SK-N-SH (cell line): ENCODE measurements around the gene SEC24D. TPM values are rescaled to one million over a fixed set of nuclear protein-coding genes. Genes with fewer than 3 reads are reported as not detected.

Source experiments
- CTCF ChIA-PET: fragments of 300-600, 350-600 bp; formaldehyde crosslinking; extraction: SDS; loops from one replicate; lab custom pipeline; 2021; lab: Yijun Ruan, JAX
- POLR2A ChIA-PET: fragments of 350-600 bp; sonication (Branson Sonifier 250); formaldehyde crosslinking; extraction: SDS; loops from one replicate; lab custom pipeline; 2020; ENCODE audit warnings: antibody characterized with exemption, inconsistent platforms; lab: Yijun Ruan, JAX
- DNase-seq: peaks from one replicate; pipeline ENCODE4 v3.0.0; 2012
- H2AFZ ChIP-seq: fragments of 200-600 bp; sonication (generic); 2 replicates; pipeline ENCODE4 v1.8.1; 2016; ENCODE audit warnings: antibody characterized with exemption, mild to moderate bottlenecking, low read depth
- H3F3A ChIP-seq: fragments of 200-600 bp; sonication (generic); replicated peaks from 2 replicates; pipeline ENCODE3; 2016; ENCODE audit warnings: antibody characterized with exemption, mild to moderate bottlenecking; ENCODE audit not compliant: insufficient read depth
- H3K27ac ChIP-seq, 2 experiments: fragments of 200-500 bp in 1 of 2; fragments of 200-600 bp in 1 of 2; sonication (Bioruptor generic) in 1 of 2; sonication (generic), shearing (Covaris generic) in 1 of 2; 2 replicates each; pipeline versions ENCODE4 v1.5.1 to v1.6.1; 2014 to 2016; ENCODE audit warnings: low read depth in 2 of 2, inconsistent platforms in 1 of 2, low read length in 1 of 2, mild to moderate bottlenecking in 1 of 2, mixed read lengths in 1 of 2
- H3K27me3 ChIP-seq: fragments of 200-600 bp; sonication (generic), shearing (Covaris generic); 2 replicates; pipeline ENCODE4 v1.6.1; 2016; ENCODE audit warnings: mixed run types; ENCODE audit not compliant: insufficient read depth
- H3K36me3 ChIP-seq, 2 experiments: fragments of 200-500 bp in 1 of 2; fragments of 200-600 bp in 1 of 2; sonication (Bioruptor generic) in 1 of 2; sonication (generic) in 1 of 2; replicated peaks in 1 of 2; 2 replicates each; pipeline versions ENCODE3 to v1.5.1; 2014 to 2016; ENCODE audit warnings: low read length in 1 of 2, mild to moderate bottlenecking in 1 of 2; ENCODE audit not compliant: insufficient read depth in 2 of 2, control insufficient read depth in 1 of 2
- H3K4me1 ChIP-seq, 2 experiments: fragments of 200-500 bp in 1 of 2; fragments of 200-600 bp in 1 of 2; sonication (Bioruptor generic) in 1 of 2; sonication (generic), shearing (Covaris generic) in 1 of 2; 2 replicates each; pipeline versions ENCODE4 v1.5.1 to v1.6.1; 2014 to 2016; ENCODE audit warnings: low read depth in 1 of 2, low read length in 1 of 2, mixed run types in 1 of 2; ENCODE audit not compliant: insufficient read depth in 2 of 2, control insufficient read depth in 1 of 2
- H3K4me2 ChIP-seq: fragments of 200-600 bp; sonication (generic), shearing (Covaris generic); 2 replicates; pipeline ENCODE4 v1.6.1; 2017; ENCODE audit warnings: mixed run types
- H3K4me3 ChIP-seq, 2 experiments: fragments of 200-500 bp in 1 of 2; fragments of 200-600 bp in 1 of 2; sonication (Bioruptor generic) in 1 of 2; sonication (generic), shearing (Covaris generic) in 1 of 2; 2 replicates each; pipeline versions ENCODE4 v1.5.1 to v1.8.1; 2014 to 2016; ENCODE audit warnings: low read depth in 2 of 2, inconsistent platforms in 1 of 2, low read length in 1 of 2, mild to moderate bottlenecking in 1 of 2, mixed read lengths in 1 of 2, moderate library complexity in 1 of 2
- H3K79me2 ChIP-seq: fragments of 200-600 bp; sonication (generic); 2 replicates; pipeline ENCODE4 v1.8.1; 2017; ENCODE audit warnings: mild to moderate bottlenecking; ENCODE audit not compliant: insufficient read depth
- H3K9ac ChIP-seq: fragments of 200-600 bp; sonication (generic); 2 replicates; pipeline ENCODE4 v1.6.1; 2017; ENCODE audit warnings: mixed run types
- H3K9me2 ChIP-seq: fragments of 200-600 bp; sonication (generic); 2 replicates; pipeline ENCODE4 v1.6.1; 2017; ENCODE audit warnings: mixed run types
- H3K9me3 ChIP-seq: fragments of 200-600 bp; sonication (generic); 2 replicates; pipeline ENCODE4 v1.6.1; 2017; ENCODE audit warnings: mixed run types, mild to moderate bottlenecking, moderate library complexity
- H4K20me1 ChIP-seq: fragments of 200-600 bp; sonication (generic); 2 replicates; pipeline ENCODE4 v1.6.1; 2017; ENCODE audit warnings: mild to moderate bottlenecking, mixed run types; ENCODE audit not compliant: insufficient read depth
- FOXJ3 ChIP-seq: sonication (generic); formaldehyde crosslinking; IDR thresholded peaks from 2 replicates; pipeline ENCODE4 v1.5.1; 2020; ENCODE audit warnings: mild to moderate bottlenecking, missing genetic modification reagents
- GABPA ChIP-seq: IDR thresholded peaks from 2 replicates; pipeline ENCODE4 v1.4.0; 2012; ENCODE audit warnings: low read depth, mild to moderate bottlenecking
- MAX ChIP-seq: IDR thresholded peaks from 2 replicates; pipeline ENCODE4 v1.4.0; 2012; ENCODE audit warnings: low read depth
- NRF1 ChIP-seq: IDR thresholded peaks from 2 replicates; pipeline ENCODE4 v1.6.1; 2012; ENCODE audit warnings: low read depth, mild to moderate bottlenecking, low read length
- RCOR1 ChIP-seq: fragments of 150-350 bp; IDR thresholded peaks from 2 replicates; pipeline ENCODE4 v1.6.1; 2017; ENCODE audit warnings: antibody characterized with exemption, low read length
- TAF1 ChIP-seq: IDR thresholded peaks from 2 replicates; pipeline ENCODE4 v1.6.1; 2012; ENCODE audit warnings: low read depth, mild to moderate bottlenecking, low read length, moderate library complexity, borderline replicate concordance
- TEAD4 ChIP-seq: IDR thresholded peaks from 2 replicates; pipeline ENCODE4 v1.4.0; 2012; ENCODE audit warnings: mild to moderate bottlenecking, borderline replicate concordance; ENCODE audit not compliant: insufficient read depth
- USF2 ChIP-seq: fragments of 150-350 bp; IDR thresholded peaks from 2 replicates; pipeline ENCODE4 v1.6.1; 2017; ENCODE audit warnings: antibody characterized with exemption, low read length, low read depth, borderline replicate concordance
- ZBTB33 ChIP-seq: IDR thresholded peaks from 2 replicates; pipeline ENCODE4 v1.4.0; 2012; ENCODE audit warnings: low read depth, borderline replicate concordance
- WGBS: methylation state at CpG from one replicate; pipeline ENCODE4 v1.1.6; 2017; ENCODE audit warnings: low lambda C conversion rate; 5-methylcytosine and 5-hydroxymethylcytosine counted together
- polyA plus RNA-seq, 3 experiments: library from polyadenylated mRNA; depleted of rRNA; stranded (reverse); fragments of >200 nt; gene quantifications; 2 replicates each; pipeline ENCODE4 v1.2.3, GENCODE V29; 2012
- TF ChIP-seq, protein P1 (sequence below): IDR thresholded peaks from 2 replicates; pipeline ENCODE4 v1.6.1; 2012; ENCODE audit warnings: mild to moderate bottlenecking, low read depth, low read length, moderate library complexity
- TF ChIP-seq, protein P2 (sequence below): fragments of 150-350 bp; IDR thresholded peaks from 2 replicates; pipeline ENCODE4 v1.6.1; 2016; ENCODE audit warnings: mild to moderate bottlenecking, low read depth, low read length

Gene SEC24D
- polyA plus RNA-seq, 1 of the 3 experiments (the other 2 are of a cell fraction) = 32.2 TPM

DNA sequence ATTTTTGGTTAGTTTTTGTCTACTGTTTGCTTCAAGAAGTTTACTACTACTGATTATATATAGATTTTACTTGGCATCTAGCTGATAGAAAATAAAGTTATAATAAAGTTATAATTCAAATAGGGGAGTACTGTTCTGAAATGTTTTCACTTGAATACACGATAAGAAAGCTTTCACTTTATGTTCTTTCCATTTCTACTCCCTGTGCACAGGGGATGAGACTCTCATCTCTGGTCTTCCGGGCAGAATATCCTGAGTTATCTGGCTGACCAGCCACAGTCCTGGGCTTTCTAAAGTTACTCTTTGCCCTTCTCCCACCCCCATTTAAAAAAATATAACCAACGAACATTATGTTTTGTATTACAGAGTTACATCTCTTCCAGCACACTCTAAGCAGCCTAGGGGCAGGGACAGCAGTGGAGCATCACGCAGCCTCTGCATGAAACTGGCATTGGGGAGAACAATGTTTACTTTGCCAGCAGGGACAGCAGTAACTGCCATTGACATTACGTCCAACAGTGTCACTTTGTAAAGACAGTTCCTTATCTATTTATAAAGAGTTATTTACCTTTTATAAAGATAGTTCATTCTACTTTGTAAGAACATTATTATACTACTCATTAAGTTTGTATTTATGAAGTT lies 86.5 kb downstream of the SEC24D start:
- WGBS = 81% methylated on average over 5 of the region's 5 CpGs
- H3K27me3 ChIP-seq = no peaks in the 10 kb centered on the region
- H3K4me2 ChIP-seq = no peak overlapping the region
- no peaks in the 10 kb centered on the region for H4K20me1 ChIP-seq
- H3K4me3 ChIP-seq = no peak overlapping the region; a peak in 1 of 4 replicates
- no peak for TF ChIP-seq TAF1
- TF ChIP-seq USF2 = no peak
- TF ChIP-seq NRF1 = no peak
- TF ChIP-seq GABPA = no peak
- TF ChIP-seq, protein P1, sequence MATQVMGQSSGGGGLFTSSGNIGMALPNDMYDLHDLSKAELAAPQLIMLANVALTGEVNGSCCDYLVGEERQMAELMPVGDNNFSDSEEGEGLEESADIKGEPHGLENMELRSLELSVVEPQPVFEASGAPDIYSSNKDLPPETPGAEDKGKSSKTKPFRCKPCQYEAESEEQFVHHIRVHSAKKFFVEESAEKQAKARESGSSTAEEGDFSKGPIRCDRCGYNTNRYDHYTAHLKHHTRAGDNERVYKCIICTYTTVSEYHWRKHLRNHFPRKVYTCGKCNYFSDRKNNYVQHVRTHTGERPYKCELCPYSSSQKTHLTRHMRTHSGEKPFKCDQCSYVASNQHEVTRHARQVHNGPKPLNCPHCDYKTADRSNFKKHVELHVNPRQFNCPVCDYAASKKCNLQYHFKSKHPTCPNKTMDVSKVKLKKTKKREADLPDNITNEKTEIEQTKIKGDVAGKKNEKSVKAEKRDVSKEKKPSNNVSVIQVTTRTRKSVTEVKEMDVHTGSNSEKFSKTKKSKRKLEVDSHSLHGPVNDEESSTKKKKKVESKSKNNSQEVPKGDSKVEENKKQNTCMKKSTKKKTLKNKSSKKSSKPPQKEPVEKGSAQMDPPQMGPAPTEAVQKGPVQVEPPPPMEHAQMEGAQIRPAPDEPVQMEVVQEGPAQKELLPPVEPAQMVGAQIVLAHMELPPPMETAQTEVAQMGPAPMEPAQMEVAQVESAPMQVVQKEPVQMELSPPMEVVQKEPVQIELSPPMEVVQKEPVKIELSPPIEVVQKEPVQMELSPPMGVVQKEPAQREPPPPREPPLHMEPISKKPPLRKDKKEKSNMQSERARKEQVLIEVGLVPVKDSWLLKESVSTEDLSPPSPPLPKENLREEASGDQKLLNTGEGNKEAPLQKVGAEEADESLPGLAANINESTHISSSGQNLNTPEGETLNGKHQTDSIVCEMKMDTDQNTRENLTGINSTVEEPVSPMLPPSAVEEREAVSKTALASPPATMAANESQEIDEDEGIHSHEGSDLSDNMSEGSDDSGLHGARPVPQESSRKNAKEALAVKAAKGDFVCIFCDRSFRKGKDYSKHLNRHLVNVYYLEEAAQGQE = no peak
- no peak for TF ChIP-seq ZBTB33
- 0 out of 2 replicates have a peak, but pooled peaks have one; percentile 24 for TF ChIP-seq FOXJ3 (CRISPR knock-in tag)
- TF ChIP-seq, protein P2, sequence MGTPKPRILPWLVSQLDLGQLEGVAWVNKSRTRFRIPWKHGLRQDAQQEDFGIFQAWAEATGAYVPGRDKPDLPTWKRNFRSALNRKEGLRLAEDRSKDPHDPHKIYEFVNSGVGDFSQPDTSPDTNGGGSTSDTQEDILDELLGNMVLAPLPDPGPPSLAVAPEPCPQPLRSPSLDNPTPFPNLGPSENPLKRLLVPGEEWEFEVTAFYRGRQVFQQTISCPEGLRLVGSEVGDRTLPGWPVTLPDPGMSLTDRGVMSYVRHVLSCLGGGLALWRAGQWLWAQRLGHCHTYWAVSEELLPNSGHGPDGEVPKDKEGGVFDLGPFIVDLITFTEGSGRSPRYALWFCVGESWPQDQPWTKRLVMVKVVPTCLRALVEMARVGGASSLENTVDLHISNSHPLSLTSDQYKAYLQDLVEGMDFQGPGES = no peak
- TF ChIP-seq RCOR1 = 0 out of 2 replicates have a peak, but pooled peaks have one; percentile 13
- TF ChIP-seq MAX = no peak
- TF ChIP-seq TEAD4 = no peak
- peak; percentile 30 for DNase-seq
- H3K27ac ChIP-seq = peak overlapping the region in 1 of 2 experiments; percentile 99; a peak in 2 of 4 replicates
- peaks cover 57 to 71% of the 10 kb centered on the region in 2 experiments for H3K36me3 ChIP-seq
- H3K79me2 ChIP-seq = peaks cover 29% of the 10 kb centered on the region; the same call in 1 of the 2 replicates
- ChIA-PET CTCF (interaction anchor here (1.0 to 4.4 kb wide), 4 partner anchors 19 to 220 kb away, joined by 3 to 19 read pairs (median 4); no protein-coding TSS in a partner anchor), POLR2A (no interaction called here)
- H2AFZ ChIP-seq = no peak overlapping the region
- no peaks in the 10 kb centered on the region for H3K9me2 ChIP-seq
- H3F3A ChIP-seq = peaks cover 21% of the 10 kb centered on the region
- H3K4me1 ChIP-seq = peaks cover 17% of the 10 kb centered on the region in 2 experiments; a peak in 3 of 4 replicates
- no peak overlapping the region for H3K9ac ChIP-seq
- H3K9me3 ChIP-seq = no peaks in the 10 kb centered on the region
